GM19452 (cell line): Measurements from ENCODE around the gene TBC1D24.

ENCODE experiments used
- ATAC-seq: cut with Tn5 transposase; IDR thresholded peaks from one replicate; pipeline ENCODE4 v1.9.1; 2021; ENCODE audit not compliant: unreplicated experiment

The TBC1D24 gene

GRCh38 chr16:2450535-2450934, 24.4 kb upstream of the TBC1D24 start:
- ATAC-seq, result no peak

DNA sequence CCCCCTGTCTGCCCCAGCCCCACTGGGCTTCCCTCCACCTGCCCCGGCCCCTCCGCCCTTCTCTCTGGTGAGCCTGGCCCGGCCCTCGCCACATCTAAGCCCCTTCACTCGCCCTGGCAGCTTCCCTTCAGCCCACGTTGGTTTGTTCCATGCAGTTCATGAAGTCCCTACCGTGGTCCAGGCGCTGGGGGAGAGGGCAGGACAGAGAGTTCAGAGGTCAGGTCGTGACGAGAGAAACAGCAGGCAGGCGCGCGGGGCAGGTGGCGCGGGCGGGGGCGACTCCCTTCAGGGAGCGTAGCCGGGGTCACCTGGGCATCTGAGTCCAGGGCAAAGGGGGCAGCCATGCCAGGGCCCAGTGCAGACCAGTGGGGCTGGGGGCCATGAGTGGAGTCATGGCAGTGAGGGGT, 23.9 kb upstream of the TBC1D24 start:
- ATAC-seq, result no peak

DNA sequence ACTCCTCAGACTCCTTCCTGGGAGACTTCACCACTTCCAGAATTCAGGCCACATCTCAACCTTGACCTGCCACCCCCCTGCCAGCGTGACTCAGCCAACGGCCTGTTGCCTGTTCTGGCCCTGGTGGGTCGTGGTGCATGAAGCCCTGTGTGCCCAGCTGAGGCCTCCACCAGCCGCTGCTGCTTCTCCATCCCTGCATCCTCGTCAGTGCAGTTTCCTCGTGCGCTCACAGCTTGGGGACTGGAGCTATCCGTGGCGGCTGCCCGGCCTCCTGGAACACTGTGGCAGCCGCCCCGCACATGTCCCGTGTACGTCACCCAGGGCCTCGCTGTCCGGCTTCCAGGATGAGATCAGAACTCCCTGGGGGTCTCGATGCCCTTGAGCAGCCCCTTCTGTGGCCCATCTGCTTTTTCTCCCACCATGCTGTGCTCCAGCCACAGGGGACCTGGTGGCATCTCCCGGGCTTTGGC, 23.0 kb upstream of the TBC1D24 start:
- no peak for ATAC-seq

DNA sequence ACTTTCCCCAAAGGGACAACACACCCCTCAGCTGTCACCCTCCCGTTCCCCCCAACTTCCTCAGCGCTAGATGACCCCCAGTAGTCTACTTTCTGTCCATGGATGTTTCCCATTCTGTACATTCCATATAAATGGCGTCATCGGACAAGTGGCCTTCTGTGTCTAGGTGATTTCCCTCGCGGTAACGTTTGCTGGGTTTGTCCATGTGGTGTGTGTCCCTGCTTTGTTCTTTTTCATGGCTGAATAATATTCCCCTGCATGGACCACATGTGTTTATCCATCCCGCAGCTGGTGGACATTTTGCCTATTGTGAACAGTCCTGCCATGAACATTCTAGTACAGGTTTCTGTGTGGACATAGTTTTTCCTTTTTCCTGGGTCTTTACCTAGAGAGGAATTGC, 22.3 kb upstream of the TBC1D24 start:
- no peak for ATAC-seq

DNA sequence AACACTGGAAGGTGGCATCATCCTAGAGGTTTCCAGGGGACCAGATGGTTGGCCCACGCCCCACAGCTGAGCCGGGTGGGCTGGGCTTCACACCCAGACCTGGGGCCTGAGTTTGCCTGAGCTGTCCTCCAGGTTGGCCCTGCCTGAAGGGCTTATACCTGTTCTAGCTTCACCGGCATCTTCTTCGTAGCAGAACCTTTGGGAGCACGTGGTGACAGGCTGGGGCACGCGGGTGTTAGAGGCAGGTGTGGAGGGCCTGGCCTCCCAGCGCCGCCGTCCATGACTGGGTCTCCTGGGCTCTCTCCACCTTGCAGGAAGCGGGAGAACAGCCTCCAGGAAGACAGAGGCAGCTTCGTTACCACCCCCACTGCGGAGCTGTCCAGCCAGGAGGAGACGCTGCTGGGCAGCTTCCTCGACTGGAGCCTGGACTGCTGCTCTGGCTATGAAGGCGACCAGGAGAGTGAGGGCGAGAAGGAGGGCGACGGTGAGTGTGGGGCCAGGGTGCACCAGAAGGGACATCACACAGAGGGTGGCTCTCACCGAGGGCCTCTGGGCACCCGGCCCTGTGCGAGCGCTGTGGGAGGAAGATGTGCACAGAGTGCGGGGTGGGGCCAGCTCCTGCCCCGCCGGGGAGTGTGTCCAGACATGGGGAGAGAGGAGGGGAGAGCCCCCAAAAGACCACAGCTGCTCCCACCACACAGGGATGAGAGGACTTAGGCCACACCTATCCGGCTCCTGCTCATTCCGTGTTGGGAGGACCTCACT, 19.7 kb upstream of the TBC1D24 start:
- no peak for ATAC-seq

GRCh38 chr16:2456551-2457153, 18.3 kb upstream of the TBC1D24 start:
- ATAC-seq, result no peak

- no peak for ATAC-seq
Observed at GRCh38 chr16:2457267-2457666, 17.7 kb upstream of the TBC1D24 start.

- no peak for ATAC-seq
Observed at GRCh38 chr16:2457946-2458345, 17.0 kb upstream of the TBC1D24 start.

DNA sequence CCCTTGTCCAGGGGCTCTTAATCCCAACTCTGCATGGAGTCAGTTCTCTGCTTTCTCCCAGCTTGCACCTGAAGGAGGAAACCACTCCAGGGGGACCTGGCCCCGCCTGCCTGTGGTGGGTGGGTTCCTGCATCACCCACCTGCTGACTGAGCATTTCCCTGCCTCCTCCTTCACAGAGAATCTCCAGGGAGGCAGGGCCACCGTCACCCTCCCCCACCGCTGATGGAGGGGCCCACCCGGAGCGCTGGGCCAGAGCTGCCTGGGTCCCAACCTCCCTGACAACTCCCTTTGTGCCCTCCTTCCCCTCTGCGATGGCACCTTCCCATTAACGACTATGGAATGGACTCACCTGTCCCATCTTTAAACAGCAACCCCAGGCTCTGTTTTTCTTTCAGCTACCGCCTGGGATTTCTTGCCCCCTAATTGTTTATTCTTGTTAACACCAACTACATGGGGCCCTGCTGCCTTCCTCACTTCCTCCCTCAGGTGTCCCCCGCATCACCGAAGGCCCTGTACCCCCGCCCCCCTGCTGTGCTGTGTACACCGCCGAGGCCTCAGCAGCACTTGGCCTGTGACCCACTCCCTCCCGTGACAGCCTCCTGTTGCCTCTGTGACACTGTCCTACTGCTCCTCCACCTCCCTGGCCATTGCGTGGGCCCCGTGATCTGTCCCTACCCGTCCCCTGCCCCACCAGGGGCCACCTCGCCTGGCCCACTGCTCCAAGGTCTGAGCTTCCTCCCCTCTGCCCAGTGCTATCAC, 15.9 kb upstream of the TBC1D24 start:
- ATAC-seq, result no peak

DNA sequence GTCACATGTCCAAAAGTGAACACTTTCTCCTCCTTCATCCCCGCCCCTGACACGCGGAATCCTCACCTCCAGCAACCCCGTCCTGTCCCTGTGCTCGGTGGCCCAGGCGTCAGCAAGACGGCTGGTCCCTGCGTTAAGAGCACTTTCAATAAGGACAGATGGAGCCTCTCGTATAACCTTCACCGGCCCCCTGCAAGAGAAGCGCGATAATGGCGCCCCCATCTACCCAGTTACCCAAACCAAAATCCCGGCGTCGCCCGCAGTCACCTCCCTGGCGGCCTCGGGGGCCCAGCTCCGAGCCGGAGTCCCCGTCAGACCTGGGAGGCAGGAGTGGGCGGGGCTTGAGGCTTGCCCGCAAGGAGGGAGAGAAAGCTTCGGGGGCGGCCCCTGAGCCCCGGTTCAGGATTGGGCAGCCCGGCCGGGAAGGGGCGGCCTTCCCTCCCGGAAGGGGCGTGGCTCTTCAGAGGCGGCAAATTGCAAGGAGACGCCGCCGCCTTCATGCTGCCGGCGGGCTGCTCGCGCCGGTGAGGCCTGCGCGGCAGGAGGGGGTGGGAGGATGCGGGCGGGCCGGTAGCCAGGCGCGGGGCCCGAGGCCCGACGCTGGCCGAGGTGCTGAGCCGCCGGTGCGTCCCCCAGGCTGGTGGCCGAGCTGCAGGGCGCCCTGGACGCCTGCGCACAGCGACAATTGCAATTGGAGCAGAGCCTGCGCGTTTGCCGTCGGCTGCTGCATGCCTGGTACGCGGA, 15.1 kb upstream of the TBC1D24 start, which contains the start of gene TEDC2:
TEDC2 (plus strand) TSS at position 463 of the 744 bp plus-strand sequence; CDS start at position 499, 36 bp downstream.
- peak; percentile 88 for ATAC-seq

DNA sequence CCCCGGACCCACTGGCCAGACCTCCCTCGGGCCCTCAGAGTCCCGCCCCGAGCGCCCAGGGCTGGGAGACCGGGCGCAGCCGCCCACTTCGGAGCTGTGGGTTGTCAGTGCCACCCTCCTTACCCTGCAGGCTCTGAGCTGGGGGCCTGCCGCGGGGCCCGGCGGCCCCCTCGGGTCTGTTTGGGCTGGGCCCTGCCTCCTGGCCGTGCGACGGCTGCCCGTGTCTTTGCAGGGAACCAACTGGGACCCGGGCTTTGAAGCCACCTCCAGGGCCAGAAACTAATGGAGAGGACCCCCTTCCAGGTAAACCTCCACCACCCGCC, 14.6 kb upstream of the TBC1D24 start:
- ATAC-seq, result no peak

GRCh38 chr16:2460916-2461315, 14.0 kb upstream of the TBC1D24 start:
- no peak for ATAC-seq

- no peak for ATAC-seq
Observed at GRCh38 chr16:2462031-2462866, 12.7 kb upstream of the TBC1D24 start.

DNA sequence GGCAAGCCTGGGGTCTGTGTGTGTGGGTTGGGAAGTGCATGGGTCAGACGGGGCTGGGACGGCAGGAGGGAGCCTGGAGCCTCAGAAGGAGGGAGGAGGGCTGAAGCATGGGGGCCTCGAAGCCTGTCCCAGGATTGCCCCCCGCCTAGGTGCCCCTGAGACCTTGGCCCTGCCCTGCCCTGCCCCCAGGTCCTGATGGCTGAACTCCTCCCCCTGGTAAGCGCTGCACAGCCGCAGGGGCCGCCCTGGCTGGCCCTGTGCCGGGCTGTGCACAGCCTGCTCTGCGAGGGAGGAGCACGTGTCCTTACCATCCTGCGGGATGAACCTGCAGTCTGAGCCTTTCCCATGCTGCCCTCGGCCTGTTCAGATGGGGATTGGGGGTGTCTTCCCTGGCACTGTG, 10.6 kb upstream of the TBC1D24 start:
- no peak for ATAC-seq

DNA sequence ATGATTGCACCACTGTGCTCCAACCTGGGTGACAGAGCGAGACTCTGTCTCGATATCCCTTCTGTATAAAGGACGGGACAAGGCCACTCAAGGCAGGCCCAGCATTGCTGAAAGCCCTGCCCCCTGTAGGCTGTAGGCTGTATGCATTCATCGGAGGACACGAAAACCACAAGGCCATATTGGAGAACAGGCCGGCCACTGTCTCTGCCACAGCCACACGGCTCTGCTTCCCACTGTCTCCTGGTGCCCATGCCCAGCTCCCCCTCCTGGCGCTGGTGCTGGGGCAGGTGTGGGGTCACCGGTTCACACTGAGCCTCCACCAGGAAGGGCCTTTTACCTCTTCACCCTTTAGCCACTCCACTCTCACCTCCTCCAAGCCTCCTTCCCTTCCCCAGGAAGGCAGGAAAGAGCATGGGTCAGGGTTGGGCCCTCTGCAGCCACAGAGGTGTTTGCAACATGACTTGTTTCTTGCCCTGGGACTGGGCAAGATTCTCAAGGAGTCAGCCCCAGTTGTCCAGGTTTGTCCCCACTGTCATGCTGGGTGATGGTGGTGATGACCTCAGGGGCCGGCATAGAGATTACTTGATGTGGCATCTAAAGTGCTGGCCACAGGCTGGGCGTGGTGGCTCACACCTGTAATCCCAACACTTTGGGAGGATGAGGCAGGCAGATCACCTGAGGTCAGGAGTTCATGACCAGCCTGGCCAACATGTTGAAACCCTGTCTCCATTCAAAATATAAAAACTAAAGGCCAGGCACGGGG, 9.1 kb upstream of the TBC1D24 start:
- ATAC-seq, result no peak

GRCh38 chr16:2466667-2467527, 8.0 kb upstream of the TBC1D24 start:
- ATAC-seq, result no peak

DNA sequence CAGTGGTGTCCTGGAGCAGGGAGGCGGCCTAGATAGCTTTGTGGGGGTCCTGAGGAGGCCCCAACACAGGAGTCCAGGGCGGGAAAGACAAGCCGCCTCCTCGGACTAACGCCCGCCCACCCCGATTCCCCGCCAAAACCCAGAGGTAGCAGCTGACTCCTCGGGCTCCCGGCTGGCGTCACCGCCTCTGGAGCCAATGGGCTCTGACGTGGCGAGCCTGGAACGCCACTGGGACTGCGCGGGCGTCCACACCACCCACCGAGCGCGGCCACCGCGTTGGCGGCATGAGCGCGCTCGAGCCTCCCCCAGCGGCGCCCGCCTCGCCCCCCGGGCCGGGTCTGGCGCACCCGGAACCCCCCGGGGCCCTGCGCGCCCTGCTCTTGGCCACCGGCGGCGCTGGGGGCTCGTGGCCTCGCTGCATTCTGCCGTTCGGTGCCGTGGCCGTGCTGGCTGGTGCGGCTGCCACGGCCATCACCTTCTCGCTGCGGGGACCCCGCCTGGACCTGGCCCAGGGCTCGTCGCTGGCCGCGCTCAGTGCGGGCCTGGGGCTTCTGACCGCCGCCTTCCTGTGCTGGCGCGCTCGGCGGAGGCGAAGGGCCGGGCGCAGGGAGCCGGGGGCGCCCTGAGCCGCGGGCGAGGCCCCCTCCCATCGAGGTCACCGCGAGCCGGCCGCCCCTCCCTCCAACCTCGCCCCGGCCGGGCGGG, 7.2 kb upstream of the TBC1D24 start:
- ATAC-seq, result no peak

DNA sequence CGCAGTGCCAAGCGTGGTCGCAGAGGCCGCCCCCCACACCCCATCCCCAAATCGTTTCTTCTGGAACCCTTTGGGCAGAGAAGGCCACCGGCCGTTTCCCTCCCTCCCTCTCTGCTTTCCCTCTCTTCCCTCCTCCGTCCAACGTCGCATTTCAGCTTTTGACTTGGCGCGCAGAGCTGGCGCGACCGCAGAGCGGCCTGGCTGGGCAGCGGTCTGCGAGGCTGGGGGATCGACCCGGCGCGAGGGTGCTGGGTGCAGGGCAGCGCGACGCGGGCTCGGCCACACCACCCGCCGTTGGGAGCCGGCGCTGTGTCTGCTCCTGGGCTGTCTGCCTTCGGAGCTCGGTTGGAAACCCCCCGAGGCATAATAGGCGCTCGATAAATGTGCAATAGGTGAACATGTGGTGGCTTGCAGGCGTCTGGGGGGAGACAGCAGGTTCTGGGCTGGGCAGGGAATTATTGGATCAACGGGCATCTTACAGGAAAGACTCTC, 6.6 kb upstream of the TBC1D24 start:
- no peak for ATAC-seq
